Amniotic stem cell (primary cell): ENCODE measurements around the gene PTPRM.

Source experiments
- DNase-seq: peaks from one replicate; lab custom pipeline; 2025; lab: John Stamatoyannopoulos, UW

PTPRM gene

GRCh38 chr18:8117006-8117371 is 549.9 kb downstream of the PTPRM start:
- DNase-seq = no peak

GRCh38 chr18:8121101-8121500 is 554.0 kb downstream of the PTPRM start:
- no peak for DNase-seq

DNA sequence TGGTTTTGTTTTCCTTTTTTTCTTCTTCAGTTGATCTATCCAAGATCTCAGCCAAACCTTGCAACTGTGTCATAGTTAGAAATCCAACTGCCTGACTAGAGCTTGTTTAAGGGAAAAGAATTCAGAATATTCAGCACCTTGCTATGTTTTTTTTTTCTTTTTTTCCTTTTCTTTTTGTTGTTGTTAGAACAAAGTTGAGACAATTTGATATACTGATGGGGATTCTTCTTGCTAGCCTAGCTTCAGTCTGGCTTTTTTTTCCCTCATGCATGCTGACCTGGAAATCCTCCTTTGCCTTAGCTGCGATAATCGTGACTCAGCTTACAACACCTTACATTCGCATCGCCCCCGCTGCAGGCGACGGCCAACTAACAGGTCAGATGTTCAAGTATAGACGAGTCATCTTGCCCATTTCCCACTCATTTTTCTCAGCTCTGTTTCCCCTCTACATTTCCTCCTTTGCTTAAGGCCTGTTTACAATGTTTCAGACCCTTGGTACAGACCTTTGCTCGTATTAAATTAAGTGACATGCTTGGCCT is 554.9 kb downstream of the PTPRM start:
- peak; percentile 40 for DNase-seq

- no peak for DNase-seq
Measured at GRCh38 chr18:8124232-8125146, 557.4 kb downstream of the PTPRM start.

GRCh38 chr18:8130096-8130495 is 563.0 kb downstream of the PTPRM start:
- no peak for DNase-seq

DNA sequence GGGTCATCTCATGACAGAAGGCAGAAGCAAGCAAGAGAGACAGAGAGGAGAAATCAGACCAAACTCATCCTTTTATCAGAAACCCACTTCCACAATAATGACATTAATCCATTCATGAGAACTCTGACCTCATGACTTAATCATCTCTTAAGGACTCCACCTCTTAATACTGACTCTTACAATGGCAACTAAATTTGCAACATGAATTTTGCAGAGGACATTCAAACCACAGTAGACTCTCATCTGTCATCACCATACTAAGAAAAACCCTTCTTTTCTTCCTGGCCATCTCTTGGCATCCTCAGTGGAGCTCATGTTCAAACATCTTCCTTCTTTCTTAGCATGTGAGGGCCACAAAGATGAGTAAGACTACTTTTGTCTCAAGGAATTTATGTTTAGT is 565.9 kb downstream of the PTPRM start:
- no peak for DNase-seq

- no peak for DNase-seq
Measured at GRCh38 chr18:8133888-8134287, 566.8 kb downstream of the PTPRM start.

DNA sequence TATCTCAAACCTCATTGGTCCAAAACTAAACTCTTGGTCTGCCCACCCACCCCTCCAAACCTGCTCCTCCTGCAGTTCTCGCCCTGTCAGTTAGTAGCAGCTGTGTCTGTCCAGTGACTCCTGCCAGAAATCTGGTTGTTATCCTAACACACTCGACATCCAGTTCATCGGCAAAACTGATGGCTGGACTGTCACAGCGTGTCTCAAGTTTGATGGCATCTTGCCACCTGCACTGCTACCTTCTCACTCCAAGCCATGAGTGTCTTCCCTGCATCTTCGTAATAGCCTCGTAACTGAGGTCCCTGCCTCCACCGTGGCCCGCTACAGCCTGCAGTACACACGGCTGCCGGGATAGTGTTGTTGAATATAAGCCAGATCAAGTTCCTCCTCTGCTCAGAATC is 572.0 kb downstream of the PTPRM start:
- DNase-seq = no peak

- DNase-seq = no peak
Measured at GRCh38 chr18:8139891-8140406, 572.8 kb downstream of the PTPRM start.

- DNase-seq = no peak
Measured at GRCh38 chr18:8140841-8141501, 573.9 kb downstream of the PTPRM start.

- DNase-seq = no peak
Measured at GRCh38 chr18:8142131-8142711, 575.1 kb downstream of the PTPRM start.

GRCh38 chr18:8142932-8143331 is 575.8 kb downstream of the PTPRM start:
- DNase-seq = no peak

- DNase-seq = no peak
Measured at GRCh38 chr18:8151181-8151580, 584.1 kb downstream of the PTPRM start.

- no peak for DNase-seq
Measured at GRCh38 chr18:8153887-8154583, 586.9 kb downstream of the PTPRM start.

DNA sequence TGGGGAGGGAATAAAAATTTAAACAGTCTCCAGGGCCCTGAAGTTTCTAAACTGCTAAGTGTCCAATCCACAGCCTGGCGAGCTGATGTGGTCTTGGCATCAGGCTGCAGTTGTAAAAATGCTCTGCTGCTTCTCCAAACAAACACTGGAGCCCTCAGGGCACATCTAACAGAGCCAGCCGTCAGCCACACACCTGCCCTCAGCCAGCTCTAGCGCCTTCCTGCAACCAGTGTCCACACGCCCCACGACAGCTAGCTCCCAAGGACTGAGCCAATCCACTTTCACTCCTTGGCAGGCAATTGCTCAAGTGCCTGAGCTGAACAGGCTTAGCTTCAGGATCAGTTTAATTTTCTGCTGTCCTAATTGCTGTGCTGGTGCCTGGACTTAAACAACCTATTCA is 595.7 kb downstream of the PTPRM start:
- DNase-seq = no peak

- DNase-seq = no peak
Measured at GRCh38 chr18:8163286-8163959, 596.3 kb downstream of the PTPRM start.

DNA sequence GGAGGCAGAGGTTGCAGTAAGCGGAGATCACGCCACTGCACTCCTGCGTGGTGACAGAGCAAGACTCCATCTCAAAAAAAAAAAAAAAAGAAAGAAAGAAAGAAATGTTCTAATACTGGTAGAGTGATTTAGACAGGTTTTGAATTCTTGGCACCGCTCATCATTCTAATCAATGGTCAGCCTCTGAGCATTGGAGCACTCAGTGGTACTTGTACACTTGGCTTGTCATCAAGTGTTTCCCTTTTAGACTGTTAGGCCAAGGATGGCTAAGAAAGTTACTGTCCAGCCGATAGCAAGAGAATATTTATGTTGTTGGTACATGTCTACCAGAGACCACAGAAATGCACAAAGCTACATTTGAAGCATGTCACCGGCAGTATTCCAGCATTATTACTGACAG is 598.0 kb downstream of the PTPRM start:
- no peak for DNase-seq

- no peak for DNase-seq
Measured at GRCh38 chr18:8167026-8167425, 599.9 kb downstream of the PTPRM start.

- no peak for DNase-seq
Measured at GRCh38 chr18:8167673-8168072, 600.6 kb downstream of the PTPRM start.

GRCh38 chr18:8169722-8170121 is 602.6 kb downstream of the PTPRM start:
- no peak for DNase-seq

DNA sequence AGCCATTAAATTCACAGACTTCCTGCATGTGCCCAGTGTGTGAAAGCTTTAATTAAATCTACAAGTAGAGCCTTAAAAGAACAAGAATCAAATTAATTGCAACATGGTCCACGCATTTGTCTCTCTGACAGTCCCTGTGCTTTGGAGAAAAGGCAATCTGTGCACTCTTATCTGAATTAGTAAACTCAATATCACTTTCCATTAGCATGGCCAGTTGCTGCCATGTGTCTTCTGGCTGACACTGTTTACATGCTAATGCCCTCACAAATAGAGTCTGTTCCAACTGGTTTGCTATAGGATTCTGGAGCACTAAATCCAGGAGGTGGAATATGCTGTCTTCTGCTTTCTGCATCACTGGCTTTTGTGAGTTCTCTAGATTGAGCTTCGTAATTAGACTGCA is 607.7 kb downstream of the PTPRM start:
- DNase-seq = no peak
